Breast epithelium (tissue), 4 donors: ENCODE measurements around the gene TOP1. TPM values are rescaled to one million over a fixed set of nuclear protein-coding genes. Genes with fewer than 3 reads are reported as not detected.
A peak's percentile ranks its signal among the peaks of the same experiment; 100 is the strongest.

Experiments
- DNase-seq, 2 donors: peaks; one replicate each; pipeline ENCODE4 v3.0.0-alpha.2; 2019; ENCODE audit warnings: low spot score in 2 of 2
- H3K27ac ChIP-seq, 2 donors: fragments of 200-600 bp; sonication (generic) in 1 of 2; one replicate each; pipeline ENCODE4 v1.5.1; 2016 to 2019; ENCODE audit warnings: mild to moderate bottlenecking in 1 of 2
- H3K27me3 ChIP-seq, 2 donors: fragments of 200-600 bp; sonication (generic) in 1 of 2; one replicate each; pipeline versions ENCODE4 v1.5.1 to v1.6.0; 2017 to 2019; ENCODE audit warnings: control low read depth in 1 of 2, mild to moderate bottlenecking in 1 of 2
- H3K36me3 ChIP-seq: fragments of 200-600 bp; one replicate; pipeline ENCODE4 v1.5.1; 2019
- H3K4me1 ChIP-seq, 2 donors: fragments of 200-600 bp; sonication (generic); one replicate each; pipeline ENCODE4 v1.5.1; 2016 to 2019; ENCODE audit warnings: control low read depth in 1 of 2
- H3K4me3 ChIP-seq, 3 donors: fragments of 200-600 bp; sonication (generic); 1 replicate in 2 of 3; 2 replicates in 1 of 3; pipeline ENCODE4 v1.5.1; 2016 to 2019; ENCODE audit warnings: mild to moderate bottlenecking in 3 of 3, moderate library complexity in 2 of 3
- H3K9me3 ChIP-seq, 2 donors: fragments of 200-600 bp; sonication (generic) in 1 of 2; one replicate each; pipeline ENCODE4 v1.5.1; 2016 to 2019; ENCODE audit warnings: control low read depth in 1 of 2
- POLR2A ChIP-seq: fragments of 450-650 bp; IDR thresholded peaks from one replicate; pipeline ENCODE4 v1.6.1; 2016; ENCODE audit warnings: antibody characterized with exemption, mild to moderate bottlenecking, moderate library complexity
- POLR2AphosphoS5 ChIP-seq, 3 donors: sonication (generic); formaldehyde crosslinking; IDR thresholded peaks; one replicate each; pipeline ENCODE4 v1.6.1; 2017; ENCODE audit warnings: antibody characterized with exemption in 3 of 3
- intact Hi-C: fragments of 100-400 bp; cut with DNase I; formaldehyde crosslinking; loops from one replicate; pipeline ENCODE4 v1.15.1; 2023; ENCODE audit warnings: low total_unique reads
- total RNA-seq, 3 donors: library from RNA; depleted of rRNA; stranded (reverse); fragments of >200 nt; gene quantifications; one replicate each; pipeline ENCODE4 v1.1.0, GENCODE V29; 2016
- TF ChIP-seq, protein P1 (sequence below), 3 donors: fragments of 450-650 bp; IDR thresholded peaks; one replicate each; pipeline ENCODE4 v1.5.1; 2016 to 2017; ENCODE audit warnings: antibody characterized with exemption in 3 of 3, mild to moderate bottlenecking in 3 of 3, moderate library complexity in 3 of 3

TOP1 gene
- total RNA-seq, 3 donors from 2014 or later, result 24.0 to 41.6 (median 40.3) TPM

DNA sequence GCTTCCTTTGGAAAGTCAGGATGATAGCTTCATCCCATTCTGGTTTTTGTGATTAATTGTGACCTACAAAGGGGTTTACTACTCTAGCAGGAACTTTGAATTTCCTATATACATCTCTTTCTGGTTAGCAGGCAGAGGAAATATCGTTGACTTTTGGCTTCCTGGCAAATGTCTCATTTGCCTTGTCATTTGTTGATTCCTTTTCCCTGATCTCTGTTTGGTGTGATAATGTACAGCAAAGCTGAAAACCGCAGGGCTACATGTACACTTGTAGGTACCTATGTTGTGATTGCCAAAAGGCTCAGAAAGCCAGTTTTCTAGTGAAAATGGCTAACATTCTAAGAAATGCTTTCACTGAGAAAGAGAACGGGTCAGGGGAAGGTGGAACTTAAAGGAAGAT is 44.3 kb downstream of the TOP1 start:
- TF ChIP-seq, protein P1, sequence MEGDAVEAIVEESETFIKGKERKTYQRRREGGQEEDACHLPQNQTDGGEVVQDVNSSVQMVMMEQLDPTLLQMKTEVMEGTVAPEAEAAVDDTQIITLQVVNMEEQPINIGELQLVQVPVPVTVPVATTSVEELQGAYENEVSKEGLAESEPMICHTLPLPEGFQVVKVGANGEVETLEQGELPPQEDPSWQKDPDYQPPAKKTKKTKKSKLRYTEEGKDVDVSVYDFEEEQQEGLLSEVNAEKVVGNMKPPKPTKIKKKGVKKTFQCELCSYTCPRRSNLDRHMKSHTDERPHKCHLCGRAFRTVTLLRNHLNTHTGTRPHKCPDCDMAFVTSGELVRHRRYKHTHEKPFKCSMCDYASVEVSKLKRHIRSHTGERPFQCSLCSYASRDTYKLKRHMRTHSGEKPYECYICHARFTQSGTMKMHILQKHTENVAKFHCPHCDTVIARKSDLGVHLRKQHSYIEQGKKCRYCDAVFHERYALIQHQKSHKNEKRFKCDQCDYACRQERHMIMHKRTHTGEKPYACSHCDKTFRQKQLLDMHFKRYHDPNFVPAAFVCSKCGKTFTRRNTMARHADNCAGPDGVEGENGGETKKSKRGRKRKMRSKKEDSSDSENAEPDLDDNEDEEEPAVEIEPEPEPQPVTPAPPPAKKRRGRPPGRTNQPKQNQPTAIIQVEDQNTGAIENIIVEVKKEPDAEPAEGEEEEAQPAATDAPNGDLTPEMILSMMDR (IDR thresholded peaks at IDR 0.05), result no peak
- no peak for TF ChIP-seq POLR2AphosphoS5 (IDR thresholded peaks at IDR 0.05)
- no peak for TF ChIP-seq POLR2A
- DNase-seq, result no peak
- Histone ChIP-seq H3K27ac (peak overlapping the region; percentile 69 to 76), H3K4me1 (peaks cover 0 to 19% of the 10 kb centered on the region in 2 donors), H3K27me3 (no peaks in the 10 kb centered on the region), H3K9me3 (no peaks in the 10 kb centered on the region), H3K4me3 (no peak overlapping the region), H3K36me3 (no peaks in the 10 kb centered on the region)
- intact Hi-C loops, result loop anchor here (10.0 kb wide), 1 partner anchor 48 kb away; the partner anchor contains the start of gene TOP1

DNA sequence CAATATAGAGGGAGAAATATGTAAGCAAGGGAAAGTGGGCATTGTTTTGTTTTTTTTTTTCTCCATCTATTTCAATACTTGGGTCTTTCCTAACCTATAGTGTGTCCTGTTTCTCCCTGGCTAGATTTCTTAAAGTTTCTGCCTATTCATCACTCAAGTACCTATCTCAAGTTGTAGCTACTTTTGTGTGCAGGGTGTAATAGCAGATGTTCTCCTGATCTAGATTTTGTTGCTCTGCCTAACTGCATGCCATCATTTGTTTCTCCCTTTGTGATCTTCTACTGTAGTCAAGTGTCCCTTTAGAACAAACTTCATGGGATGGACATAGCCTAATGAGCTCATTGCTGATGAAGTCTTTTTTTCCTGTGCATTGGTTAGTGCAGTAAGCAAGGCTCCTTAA is 45.8 kb downstream of the TOP1 start:
- intact Hi-C loops, result loop anchor here (10.0 kb wide), 1 partner anchor 50 kb away; the partner anchor contains the start of gene TOP1
- Histone ChIP-seq H3K27ac (no peak overlapping the region), H3K9me3 (no peaks in the 10 kb centered on the region), H3K4me1 (peaks cover 0 to 26% of the 10 kb centered on the region in 2 donors), H3K4me3 (no peak overlapping the region), H3K27me3 (no peaks in the 10 kb centered on the region), H3K36me3 (no peaks in the 10 kb centered on the region)
- TF ChIP-seq POLR2AphosphoS5 (IDR thresholded peaks at IDR 0.05) (no peak), POLR2A (no peak)
- TF ChIP-seq, protein P1 (IDR thresholded peaks at IDR 0.05), result no peak
- no peak for DNase-seq

DNA sequence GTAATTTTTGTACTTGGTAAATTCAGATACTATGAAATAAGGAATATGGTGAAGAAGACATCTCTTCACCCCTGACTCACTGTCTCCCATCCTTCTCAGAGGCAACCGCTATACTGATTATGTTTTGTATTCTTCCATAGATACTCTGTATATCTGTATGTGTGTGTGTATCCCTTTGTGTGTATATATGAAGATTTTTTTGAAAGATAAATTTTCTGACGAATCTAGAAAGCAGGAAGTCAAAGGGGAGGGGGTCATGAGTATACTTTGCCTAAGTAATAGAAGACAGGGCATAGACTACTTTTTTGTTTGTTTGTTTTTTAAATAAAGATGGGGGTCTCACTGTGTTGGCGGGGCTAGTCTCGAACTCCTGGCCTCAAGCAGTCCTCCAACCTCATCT is 48.2 kb downstream of the TOP1 start:
- no peak overlapping the region for H3K27ac ChIP-seq
- peaks cover 0 to 25% of the 10 kb centered on the region in 2 donors for H3K4me1 ChIP-seq
- H3K4me3 ChIP-seq, result no peak overlapping the region
- H3K9me3 ChIP-seq, result no peaks in the 10 kb centered on the region
- DNase-seq, result no peak
- intact Hi-C loops, result loop anchor here (10.0 kb wide), 1 partner anchor 52 kb away; the partner anchor contains the start of gene TOP1
- H3K27me3 ChIP-seq, result no peaks in the 10 kb centered on the region
- H3K36me3 ChIP-seq, result no peaks in the 10 kb centered on the region
- TF ChIP-seq POLR2AphosphoS5 (IDR thresholded peaks at IDR 0.05), result no peak
- no peak for TF ChIP-seq POLR2A
- TF ChIP-seq, protein P1 (IDR thresholded peaks at IDR 0.05), result no peak

DNA sequence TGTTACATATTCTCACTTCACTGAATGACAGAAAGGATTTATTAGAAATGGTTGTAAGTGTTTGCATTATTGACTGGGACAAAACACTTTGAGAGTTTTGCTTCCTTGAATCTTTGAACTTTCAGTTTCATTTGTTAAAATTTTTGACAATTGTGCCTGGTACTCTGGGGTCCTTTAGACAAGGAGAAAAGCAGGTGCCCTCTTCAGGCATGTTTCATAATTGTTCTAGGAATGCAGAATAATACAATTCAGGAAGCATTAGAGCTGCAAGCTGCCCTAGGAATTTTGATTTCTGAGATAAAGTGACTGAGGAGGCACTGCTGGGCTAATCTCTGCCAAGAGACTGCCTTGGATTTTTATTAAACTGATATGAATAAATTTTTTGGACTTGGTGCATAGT is 49.7 kb downstream of the TOP1 start:
- no peaks in the 10 kb centered on the region for H3K36me3 ChIP-seq
- H3K27ac ChIP-seq, result peak overlapping the region in 1 of 2 donors; percentile 33
- no peak for DNase-seq
- H3K4me3 ChIP-seq, result no peak overlapping the region
- H3K9me3 ChIP-seq, result no peaks in the 10 kb centered on the region
- TF ChIP-seq POLR2AphosphoS5 (IDR thresholded peaks at IDR 0.05) (no peak), POLR2A (no peak)
- TF ChIP-seq, protein P1 (IDR thresholded peaks at IDR 0.05), result peak in 2 of 3 donors; percentile 42 to 57
- intact Hi-C loops, result loop anchor here (10.0 kb wide), 1 partner anchor 54 kb away; the partner anchor contains the start of gene TOP1
- peaks cover 0 to 12% of the 10 kb centered on the region in 2 donors for H3K4me1 ChIP-seq
- no peaks in the 10 kb centered on the region for H3K27me3 ChIP-seq

DNA sequence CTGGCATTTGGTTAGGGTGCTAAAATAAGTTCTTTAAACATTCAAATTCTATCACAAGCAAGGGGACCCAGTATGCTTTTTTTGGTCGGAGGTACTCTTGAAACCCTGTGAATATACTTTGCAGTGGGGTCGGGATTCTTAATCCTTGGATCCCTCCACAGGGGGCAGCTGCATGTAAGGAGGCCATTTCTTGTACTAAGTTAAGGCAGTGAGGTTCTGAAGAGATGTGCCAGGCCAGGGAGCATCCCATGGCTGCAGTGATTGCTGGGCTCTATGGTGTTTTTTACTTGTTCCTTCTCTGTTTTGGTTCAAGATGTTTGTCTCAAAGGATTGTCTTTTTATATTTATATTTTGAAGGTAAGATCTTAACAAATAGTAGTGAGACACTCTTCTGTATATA is 50.4 kb downstream of the TOP1 start:
- intact Hi-C loops, result loop anchor here (10.0 kb wide), 1 partner anchor 54 kb away; the partner anchor contains the start of gene TOP1
- no peaks in the 10 kb centered on the region for H3K9me3 ChIP-seq
- peak overlapping the region in 1 of 2 donors; percentile 33 for H3K27ac ChIP-seq
- H3K4me3 ChIP-seq, result no peak overlapping the region
- H3K36me3 ChIP-seq, result no peaks in the 10 kb centered on the region
- TF ChIP-seq, protein P1 (IDR thresholded peaks at IDR 0.05), result no peak
- TF ChIP-seq POLR2A, result no peak
- no peak for TF ChIP-seq POLR2AphosphoS5 (IDR thresholded peaks at IDR 0.05)
- no peak for DNase-seq
- peaks cover 0 to 12% of the 10 kb centered on the region in 2 donors for H3K4me1 ChIP-seq
- H3K27me3 ChIP-seq, result no peaks in the 10 kb centered on the region
